Activated naive CD4-positive, alpha-beta T cell (primary cell): Measurements from ENCODE around the gene LCNL1.
A peak's percentile ranks its signal among the peaks of the same experiment; 100 is the strongest.

Experiments used
- DNase-seq, 4 experiments: peaks; one replicate each; lab custom pipeline; 2025; lab: John Stamatoyannopoulos, UW

The LCNL1 gene

DNA sequence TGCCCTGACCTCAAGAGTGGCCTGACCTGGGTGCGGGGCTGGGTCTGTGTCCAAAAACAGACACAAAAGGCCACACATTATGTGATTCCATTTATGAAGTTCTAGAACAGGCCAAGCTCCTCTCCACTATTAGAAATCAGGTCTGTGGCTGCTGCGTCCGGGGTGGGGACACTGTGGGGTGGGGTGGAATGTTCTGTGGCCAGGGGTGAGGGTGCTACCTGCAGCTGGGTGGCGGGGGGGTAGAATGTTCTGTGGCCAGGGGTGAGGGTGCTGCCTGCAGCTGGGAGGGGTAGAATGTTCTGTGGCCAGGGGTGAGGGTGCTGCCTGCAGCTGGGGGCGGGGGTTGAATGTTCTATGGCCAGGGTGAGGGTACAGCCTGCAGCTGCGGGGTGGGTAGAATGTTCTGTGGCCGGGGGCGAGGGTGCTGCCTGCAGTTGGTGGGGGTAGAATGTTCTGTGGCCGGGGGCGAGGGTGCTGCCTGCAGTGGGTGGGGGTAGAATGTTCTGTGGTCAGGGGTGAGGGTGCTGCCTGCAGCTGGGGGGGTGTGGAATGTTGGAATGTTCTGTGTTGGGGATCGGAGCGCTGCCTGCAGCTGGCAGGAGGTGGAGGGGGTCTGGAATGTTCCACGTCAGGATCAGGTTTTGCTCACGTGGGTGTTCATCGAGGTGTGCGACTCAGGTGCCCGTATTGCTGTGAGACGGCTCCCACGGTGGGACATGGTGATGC is 22.4 kb upstream of the LCNL1 start:
- DNase-seq: no peak

DNA sequence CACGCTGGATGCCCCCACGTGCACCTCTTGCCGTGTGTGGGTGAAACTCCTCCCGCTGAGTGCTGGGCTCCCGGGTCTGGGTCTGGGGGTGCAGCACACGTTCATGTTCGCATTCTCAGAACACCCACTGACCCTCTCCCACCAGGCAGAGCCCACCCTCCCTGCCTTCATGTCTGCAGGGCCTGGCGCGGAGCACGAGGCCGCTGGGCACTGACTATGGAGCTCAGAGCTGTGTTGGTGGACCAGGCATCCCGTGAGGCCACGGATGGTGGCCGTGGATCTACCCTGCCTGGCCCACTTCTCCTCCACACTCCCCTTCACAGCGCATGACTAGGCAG is 21.9 kb upstream of the LCNL1 start:
- no peak for DNase-seq

DNA sequence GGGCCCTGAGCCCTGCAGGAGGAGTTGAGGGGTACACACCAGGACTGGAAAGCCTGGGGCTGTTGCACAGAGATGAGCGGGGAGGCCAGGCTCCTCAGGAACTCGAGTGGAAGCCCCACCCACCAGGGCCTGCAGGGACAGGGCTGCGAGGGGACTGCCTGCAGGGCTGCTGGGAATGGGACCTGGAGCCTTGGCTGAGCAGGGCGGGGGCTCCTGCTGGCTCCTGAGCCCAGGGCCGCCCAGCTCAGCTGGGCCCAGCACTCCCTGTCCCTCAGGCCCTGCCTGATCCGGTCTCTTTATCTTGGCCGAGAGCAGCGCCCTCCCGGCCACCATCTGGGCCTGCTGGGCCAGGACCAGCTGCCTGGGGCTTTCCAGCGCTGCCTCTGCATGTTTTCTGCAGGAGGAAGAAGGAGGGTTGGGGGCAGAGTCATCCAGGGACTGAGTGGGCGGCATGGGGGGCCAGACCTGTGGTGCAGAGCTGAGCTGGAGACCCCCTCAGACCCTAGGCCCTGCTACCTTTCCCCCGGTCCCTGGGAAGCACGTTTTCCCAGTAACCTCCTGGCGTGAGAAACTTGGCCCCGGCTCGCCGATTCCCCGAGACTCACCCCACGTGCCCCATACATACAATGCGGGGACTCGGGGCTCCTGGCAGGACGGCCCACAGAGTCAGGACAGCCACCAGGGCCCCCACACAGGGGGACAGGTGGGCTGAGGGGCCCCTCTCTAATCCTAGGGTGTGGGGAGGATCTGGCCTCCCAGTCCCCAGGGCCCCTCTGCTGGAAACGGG is 21.3 kb upstream of the LCNL1 start:
- no peak for DNase-seq

DNA sequence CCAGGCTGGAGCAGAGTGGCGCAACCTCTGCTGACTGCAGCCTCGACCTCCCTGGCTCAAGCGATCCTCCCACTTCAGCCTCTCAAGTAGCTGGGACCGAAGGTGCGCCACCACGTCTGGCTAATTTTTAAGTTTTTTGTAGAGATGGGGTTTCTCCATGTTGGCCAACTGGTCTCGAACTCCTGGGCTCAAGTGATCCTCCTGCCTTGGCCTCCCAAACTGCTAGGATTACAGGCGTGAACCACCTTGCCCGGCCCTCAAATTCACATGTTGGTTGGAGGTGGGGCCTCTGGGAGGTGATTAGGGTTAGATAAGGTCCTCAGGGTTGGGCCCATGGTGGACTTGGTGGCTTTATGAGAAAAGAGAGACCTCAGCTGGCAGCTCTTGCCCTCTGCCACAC is 20.6 kb upstream of the LCNL1 start:
- DNase-seq: no peak

DNA sequence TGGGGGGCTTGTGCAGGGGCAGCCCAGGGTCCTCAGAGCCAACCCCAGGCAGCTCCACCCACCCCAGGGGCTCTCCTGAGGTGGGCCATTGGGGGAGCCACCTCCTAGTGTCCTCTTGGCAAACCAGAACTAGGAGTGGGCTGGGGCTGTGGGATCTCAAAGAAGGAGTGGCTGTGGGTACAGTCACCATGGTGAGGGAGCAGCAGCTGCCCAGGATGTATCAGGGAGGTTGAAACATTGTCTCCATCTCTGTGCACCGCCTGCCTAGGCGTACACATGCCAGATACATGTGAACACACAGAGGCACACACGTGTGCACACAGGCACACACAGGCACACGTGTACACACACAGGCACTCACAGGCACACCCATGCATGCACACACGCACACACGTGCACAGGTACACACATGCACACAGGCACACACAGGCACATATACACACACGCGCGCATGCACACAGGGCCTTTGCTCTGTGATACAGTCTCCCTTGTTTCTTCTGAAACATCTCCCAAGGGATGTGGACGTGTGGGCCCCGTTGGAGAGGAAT is 20.0 kb upstream of the LCNL1 start:
- DNase-seq: no peak

DNA sequence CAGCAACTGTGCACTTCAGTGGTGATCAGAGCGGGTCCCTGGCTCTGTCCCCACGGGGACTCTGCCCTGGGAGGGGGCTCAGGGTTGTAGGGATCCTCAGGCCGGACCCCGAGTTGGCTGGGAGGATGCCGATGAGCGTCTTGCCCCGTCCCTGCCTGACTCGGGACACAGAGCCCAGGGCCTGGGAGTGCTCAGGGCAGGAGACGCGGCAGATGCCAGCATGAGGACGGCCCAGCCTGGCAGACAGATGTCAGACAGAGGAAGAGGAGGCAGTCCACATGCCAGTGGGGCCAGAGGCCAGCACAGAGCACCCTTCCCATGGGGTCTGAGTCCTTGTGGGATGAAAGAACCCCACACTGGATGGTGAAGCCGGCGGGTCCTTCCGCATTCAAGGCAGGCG is 19.5 kb upstream of the LCNL1 start:
- no peak for DNase-seq

DNA sequence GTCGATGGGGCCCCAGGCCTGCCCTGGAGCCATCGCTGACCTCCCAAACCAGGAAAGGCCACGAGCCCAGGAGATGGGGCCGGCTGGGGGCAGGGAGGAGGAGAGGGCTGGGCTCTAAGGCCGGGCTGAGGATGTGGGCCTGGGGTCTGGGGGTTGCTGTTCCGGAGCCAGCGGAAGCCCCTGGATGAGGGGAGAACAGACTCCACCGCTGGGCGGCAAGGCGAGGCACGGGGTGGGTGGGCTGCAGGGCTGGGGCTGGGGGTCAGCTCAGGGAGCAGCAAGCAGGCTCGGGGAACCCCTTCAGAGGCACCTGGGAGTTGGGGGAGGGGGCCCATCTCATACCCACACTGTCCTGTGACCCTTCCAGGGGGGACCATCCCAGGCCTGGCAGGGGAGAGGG is 19.0 kb upstream of the LCNL1 start:
- no peak for DNase-seq

DNA sequence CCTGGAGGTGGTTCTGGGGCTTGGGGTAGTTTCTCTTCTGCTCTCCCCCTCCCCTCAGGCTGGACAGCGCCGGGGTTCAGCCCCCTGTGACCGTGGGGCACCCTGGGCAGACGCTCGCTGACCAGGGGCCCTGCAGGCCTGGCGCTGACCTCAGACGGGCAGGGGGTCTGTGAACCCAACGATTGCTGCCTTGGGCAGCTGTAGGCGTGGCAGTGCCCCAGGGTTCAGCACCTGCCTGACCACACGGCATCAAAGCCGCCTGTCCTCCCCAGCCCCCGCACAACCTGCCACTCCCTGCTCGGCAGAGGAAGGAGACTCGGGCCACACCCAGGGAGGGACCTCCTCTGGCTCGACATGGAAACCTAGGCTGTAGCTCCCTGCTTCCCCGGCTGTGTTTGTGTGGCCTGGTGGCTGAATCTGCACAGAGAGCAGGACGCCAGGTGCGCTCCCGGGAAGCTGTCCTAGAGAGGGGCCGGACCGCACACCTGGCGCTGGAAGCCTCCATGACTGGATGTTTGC is 18.6 kb upstream of the LCNL1 start:
- DNase-seq: no peak

DNA sequence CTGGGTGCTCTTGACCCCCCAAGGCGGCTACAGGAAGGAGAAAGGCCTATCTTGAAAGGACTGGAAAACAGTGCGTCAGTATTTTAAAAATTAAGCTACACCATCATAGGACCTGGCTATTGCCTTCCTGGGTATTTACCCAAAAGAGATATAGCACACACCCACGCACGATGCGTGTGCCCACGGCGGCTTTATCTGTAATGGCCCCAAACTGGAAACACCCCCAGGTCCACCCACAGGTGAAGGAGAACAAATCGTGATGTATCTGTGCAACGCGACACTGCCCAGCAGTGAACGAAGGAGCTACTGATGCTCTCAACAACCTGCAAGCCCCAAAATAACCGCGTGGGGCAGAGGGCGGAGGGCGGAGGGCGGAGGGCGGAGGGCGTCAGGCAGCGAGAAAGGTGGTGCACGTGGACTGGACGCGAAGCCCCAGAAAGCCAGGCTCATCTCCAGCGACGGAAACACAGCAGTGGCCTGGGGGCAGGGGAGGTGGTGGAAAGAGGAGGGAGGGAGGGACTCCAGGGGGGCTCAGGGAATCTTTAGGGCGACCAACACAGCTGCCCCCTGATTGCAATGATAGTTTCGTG is 17.9 kb upstream of the LCNL1 start:
- no peak for DNase-seq

DNA sequence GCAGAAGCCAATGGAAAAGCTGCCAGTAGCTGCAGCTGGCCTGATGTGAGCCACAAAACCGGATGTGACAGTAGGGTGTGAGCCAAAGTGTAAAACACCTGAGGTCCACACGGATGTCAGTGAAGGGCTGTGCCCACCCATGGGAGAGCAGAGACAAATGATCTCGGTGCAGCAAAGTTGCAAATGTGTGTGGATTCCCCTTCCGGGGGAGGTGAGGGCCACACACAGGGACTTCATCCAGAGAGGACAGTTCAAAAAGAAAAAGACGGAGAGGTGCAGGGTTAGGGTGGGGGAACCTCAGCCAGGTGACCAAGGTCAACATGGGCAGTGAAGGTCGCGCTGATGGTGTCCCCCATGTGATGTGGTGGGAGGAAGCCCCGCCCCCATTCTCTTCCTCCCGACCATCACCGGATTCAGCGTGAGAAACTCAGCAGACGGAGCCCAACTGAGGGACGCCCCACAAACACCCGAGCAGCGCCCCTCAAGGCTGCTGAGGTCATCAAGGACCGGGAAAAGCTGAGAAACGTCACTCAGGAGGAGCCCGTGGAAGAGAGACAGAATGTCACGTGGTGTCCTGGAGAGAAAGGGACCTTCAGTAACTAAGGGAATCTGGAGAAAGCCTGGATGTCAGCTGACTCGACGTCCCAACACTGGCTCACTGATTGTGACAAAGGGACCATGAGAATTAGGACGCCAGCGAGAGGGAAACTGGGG is 16.9 kb upstream of the LCNL1 start:
- no peak for DNase-seq

DNA sequence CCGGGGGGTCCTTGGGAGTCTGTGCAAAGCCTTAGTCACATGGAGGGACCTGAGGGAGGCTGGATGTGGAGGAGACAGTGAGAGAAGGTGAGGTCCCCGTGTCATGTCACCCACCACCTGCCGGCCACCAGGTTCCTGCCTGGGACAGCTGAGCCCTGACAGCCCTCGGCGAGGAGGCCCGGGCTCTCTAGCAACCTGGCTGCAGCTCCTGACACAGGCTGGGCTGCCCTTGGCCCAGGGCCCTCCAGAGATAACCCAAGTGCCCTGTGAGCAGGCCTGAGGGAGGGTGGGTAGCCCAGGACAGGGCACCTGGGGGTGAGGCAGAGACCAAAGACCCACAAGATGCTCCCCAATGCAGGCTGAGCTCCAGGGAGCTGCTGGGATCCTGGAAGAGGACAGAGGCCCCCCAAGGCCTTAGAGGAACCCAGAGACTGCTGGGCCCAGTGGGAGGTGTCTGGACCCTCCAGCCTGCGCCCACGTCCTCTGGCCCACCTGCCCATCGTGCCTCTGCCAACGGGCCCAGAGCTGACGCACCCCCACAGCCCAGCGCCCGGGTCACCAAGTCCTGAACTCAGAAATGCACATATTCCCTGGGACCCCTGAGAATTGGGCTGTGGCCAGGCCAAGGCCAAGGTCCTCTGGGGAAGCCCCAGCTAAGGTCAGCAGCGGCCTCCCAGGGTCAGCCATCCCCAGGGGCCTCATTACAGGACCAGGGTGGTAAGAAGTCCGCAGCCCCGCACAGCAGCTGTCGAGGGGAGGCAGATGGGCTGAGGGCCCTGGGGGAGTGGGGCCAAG is 14.3 kb upstream of the LCNL1 start:
- no peak for DNase-seq

DNA sequence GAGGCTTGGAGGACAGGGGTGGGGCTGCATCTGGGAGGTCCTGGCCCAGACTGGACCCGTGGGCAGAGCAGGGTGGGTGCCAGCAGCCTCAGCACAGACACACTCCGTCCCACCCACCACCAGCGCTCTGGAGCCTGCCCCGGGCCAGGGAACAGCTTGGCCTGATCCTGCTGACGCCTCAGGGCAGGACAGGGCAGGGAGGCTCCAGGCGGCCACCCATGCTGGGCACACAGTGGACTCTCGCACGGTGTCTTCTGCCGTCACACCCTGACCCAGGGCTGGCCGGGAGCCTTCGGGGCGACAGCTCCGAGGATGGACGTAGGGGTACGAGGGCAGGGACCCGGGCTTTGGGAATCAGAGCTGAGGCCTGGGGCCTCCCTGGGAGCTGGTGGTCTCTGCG is 13.6 kb upstream of the LCNL1 start:
- DNase-seq: no peak

DNA sequence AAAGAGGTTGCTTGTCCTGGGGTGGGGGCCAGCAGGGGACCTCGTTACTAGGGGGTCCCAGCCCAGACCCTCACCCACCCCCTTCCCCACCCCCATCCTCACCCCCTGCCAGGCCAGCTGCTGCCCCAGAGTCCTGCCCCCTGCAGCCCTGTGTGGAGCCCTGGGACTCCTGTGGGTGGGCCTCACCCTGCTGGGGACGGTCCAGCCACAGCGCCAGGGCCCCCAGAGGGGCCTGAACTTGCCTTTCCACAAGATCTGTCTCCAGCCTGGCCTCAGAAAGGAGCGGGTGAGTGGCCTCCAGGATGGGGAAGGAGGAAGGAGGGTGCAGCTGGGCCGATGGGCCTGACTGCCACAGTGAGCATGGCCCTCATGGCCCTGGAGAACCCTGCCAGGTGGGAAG is 13.0 kb upstream of the LCNL1 start:
- no peak for DNase-seq

DNA sequence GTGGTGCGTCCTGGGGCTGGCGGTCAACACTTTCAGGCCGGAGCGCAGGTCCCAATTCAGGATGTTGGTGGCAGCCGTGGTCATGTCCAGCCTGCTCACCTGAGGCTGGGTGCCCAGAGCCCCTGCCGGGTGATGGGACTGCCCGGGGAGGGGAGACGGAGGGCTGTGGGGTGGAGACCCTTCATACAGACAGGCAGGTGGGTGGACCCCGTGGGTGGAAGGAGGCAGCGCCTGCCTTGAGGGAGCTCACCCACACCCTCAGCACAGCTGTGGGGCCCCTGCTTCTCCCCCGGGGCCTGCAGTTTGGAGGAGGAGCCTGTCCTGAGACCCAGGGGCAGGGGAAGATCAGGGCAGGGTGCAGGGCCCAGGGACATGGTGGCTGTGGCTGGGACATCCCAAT is 12.4 kb upstream of the LCNL1 start:
- DNase-seq: no peak

DNA sequence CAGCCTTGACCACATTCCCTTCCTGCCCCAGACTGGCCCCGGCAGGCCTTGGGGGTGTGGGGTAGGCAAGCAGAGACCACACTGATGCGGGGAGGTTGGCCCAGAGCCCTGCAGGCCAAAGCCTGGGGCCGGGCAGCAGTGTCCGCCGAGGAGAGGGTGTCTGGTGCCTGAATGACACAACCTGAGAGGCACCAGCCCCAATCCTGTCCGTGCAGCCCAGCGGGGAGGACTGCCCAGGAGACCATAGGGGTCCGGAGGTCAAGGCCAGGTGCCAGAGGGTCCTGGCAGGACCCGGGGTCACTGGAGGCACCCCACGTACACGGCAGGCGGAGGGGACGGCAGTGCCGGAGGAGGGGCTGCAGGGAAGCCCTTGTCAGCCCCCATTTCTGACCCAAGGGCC is 11.0 kb upstream of the LCNL1 start:
- no peak for DNase-seq

DNA sequence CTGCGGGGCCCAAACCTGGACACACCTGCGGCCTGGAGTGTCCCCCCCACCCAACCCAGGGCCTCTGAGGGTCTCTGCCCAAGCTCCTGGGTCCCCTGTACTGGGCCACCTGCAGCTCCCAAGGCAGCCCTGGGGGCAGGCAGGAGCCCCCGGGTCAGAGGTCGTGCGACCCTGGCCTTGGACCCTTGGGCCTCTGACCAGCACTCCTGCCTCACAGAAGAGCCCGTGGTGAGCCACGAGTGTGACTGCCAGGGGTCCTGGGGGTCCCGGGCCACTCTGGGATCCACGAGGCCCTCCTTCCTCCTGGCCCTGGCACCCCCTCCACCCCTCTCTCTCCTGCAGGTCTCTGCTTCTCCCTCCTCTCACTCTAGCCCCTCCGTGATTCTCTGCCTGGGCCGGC is 10.5 kb upstream of the LCNL1 start:
- no peak for DNase-seq

DNA sequence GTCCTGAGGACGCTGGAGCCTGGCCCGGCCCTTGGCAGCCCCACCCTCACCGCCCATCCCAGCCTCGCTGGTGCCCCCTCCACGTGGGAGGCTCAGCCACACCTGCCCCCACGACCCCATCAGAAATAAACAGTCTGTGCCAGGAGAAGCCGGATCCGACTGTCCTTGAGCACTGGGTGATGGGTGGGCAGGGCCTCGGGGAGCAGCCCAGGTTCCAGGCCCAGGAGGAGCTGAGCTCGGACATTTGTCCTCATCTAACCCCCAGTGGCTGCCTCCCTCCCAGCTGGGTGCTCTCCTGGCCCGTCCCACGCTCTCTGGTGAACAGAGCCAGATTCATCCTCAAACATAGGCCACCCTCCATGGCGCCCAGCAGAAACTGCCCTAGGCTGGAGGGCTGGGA is 10.1 kb upstream of the LCNL1 start:
- DNase-seq: no peak

DNA sequence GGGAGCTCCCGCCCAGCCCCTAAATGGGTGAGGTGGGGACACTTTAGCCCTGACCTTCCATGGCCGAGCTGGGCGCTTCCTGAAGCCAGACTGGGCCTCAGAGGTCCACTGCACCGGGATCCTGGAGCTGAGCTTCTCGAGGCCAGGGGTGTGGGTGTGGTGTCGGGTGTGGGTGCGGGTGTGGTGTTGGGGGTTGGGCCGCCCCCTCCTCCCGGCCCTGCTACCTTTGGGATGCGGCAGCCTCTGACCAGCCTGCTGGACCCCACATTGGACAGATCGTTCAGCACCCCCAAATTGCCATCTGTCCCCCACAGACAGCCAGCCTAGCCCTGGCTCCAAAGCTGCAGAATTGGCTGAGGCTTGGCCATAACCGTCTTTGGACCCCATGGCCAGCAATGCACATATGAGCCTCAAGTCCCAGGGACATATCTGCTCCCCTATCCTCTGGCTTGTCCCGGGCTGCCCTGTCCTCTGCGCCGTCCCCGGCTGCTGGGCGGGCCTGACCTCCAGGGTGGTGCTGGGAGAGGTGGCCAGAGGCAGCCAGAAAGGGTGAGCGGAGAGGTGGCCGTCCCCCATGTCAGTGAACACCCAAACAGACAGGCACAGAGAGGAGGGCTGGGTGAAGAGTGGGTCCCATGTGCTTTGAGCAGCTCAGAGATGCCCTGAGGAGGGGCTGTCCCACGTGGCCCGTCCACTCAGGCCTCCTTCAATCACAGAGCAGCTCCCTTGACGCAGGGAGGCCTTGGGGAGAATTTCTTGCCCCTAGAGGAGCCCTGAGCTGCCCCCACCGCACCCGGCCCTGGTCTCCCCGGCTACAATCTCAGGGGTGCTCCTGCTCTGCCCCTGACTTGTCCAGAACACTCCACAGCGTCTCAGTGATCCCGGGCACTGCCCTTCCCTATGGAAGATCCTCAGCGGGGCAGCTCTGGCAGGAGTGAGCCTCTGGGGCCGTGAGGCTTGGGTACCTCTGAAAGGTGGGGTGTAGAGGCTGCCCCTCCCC is 8.9 kb upstream of the LCNL1 start:
- DNase-seq: no peak

DNA sequence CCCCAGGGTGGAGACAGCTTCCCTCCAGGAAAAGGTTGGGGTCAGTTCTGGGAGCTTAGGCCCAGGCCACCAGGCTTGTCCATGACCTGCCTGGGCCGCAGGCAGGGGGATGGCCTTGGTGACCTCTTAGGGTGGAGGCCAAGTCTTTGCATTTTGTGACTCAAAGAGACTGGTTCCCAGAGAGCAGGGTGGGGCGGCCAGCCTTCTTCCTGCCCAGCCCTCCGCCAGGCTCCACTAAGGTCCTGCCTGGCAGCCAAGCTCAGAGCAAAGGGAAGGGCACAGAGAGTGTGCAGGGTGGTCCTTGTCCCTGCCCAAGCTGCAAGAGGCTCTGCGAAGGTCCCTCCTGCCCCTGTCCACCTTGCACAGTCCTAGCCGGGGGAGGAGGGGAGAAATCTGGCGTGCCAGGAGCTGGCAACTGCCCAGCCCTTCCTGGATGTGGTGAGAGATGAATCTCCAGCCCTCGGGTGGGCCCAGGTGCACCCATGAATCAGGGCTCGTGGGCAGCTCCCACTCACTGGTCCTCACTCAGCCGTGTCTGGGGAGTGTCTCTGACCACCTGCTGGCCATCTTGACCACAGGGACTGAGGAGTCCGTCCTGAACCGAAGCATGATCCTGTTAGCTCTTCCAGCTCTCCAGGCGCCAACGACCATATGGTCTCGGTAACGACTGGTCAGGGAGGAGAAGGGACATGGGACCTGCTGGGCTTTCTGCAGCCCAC is 7.8 kb upstream of the LCNL1 start:
- DNase-seq: no peak

DNA sequence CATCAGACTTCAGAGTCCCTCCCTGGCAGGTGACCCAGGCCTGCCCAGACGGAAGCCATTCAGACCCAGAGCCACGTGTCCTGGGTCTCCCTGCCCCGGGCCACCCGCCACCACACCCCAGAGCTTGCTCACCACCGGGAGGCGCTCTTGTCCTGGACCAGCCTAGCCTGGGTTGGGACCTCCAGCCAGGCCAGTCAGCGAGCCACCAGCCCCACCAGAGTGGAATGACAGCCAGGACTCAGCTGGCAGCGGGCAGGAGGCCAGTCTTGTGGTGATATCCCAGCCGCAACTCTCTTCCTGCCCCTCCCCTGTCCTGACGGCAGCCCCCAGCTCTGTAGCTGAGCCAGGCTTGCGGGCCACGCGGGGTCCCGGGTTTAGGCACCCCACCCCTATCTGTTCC is 7.1 kb upstream of the LCNL1 start:
- DNase-seq: peak in 1 of 4 experiments; percentile 15
